Omental fat pad (tissue), 4 donors: Measurements from ENCODE around the gene ABCA13. TPM values are rescaled to one million over a fixed set of nuclear protein-coding genes. Genes with fewer than 3 reads are reported as not detected.

Experiments
- ATAC-seq: fragments of 150-250 bp; one replicate; pipeline ENCODE4 v1.9.1; 2016; ENCODE audit warnings: mild to moderate bottlenecking, moderate library complexity; ENCODE audit not compliant: low FRiP score
- DNase-seq: peaks from one replicate; pipeline ENCODE4 v3.0.0-alpha.2; 2019; ENCODE audit warnings: low spot score
- CTCF ChIP-seq, 3 donors: fragments of 450-650 bp; IDR thresholded peaks; one replicate each; pipeline ENCODE4 v1.5.1; 2016 to 2017; ENCODE audit warnings: antibody characterized with exemption in 3 of 3, mild to moderate bottlenecking in 3 of 3, moderate library complexity in 2 of 3
- total RNA-seq, 4 donors: library from RNA; depleted of rRNA; stranded (reverse); fragments of >200 nt; gene quantifications; one replicate each; pipeline ENCODE4 v1.1.0, GENCODE V29; 2016

Gene ABCA13
- total RNA-seq, 4 donors from 2014 or later: 0.13 to 0.37 (median 0.16) TPM; not detected in 1

- TF ChIP-seq CTCF (IDR thresholded peaks at IDR 0.05): no peak
- ATAC-seq (no peak), DNase-seq (no peak)
Observed at GRCh38 chr7:48643431-48644013, 472.3 kb downstream of the ABCA13 start.

- no peak for TF ChIP-seq CTCF (IDR thresholded peaks at IDR 0.05)
- ATAC-seq: no peak
- DNase-seq: no peak
Observed at GRCh38 chr7:48658138-48658537, 486.9 kb downstream of the ABCA13 start.

DNA sequence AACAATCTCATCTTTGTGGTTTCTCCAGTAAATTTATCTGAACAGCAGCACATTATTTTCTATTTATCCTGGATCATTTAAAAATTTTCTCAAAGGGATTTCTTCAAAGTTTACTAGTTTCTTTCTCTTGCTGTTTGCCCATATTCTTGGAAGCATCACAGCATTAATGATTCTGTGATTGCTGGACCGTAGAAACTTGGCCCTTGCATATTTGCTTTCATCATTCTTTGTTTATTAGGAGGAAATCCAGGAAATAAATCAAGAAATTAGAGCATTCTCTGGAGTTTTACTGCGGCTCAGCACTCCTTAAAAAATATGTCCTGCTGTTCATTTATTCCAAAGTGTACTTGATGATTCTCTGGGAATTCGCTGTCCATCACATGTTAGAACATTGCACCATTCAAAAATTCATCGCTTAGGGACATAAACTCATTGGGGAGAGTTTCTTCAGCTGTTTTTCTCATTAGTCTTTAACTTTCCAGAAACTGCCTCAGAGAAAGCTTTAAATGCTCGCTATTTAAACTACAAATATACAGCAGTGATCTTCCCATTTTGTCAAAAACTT, 489.1 kb downstream of the ABCA13 start:
- ATAC-seq: no peak

DNA sequence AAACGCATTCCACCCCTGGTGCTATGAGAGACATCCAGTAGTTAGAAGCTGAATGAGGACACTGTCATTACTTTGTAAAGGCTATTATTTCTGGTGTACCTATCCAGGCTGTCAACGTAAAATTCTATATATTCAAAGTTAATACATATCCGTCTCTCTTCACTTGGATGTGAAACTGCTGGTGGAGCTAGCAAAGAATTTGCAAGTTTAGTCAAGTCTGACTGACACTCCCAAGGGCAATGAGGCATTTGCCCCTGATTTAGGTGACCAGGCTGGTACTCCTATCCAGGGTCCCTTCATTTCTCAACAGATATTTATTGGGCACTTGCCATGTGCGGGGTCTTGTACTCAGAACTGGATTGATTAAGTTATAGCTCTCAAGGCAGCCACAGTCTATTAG, 493.0 kb downstream of the ABCA13 start:
- no peak for DNase-seq
- no peak for ATAC-seq

More for the DNA sequence above, 489.1 kb downstream of the ABCA13 start:
- no peak for DNase-seq
- TF ChIP-seq CTCF (IDR thresholded peaks at IDR 0.05): no peak

GRCh38 chr7:48665353-48666135, 494.3 kb downstream of the ABCA13 start:
- no peak for ATAC-seq
- no peak for TF ChIP-seq CTCF (IDR thresholded peaks at IDR 0.05)
- DNase-seq: no peak

More for the DNA sequence above, 493.0 kb downstream of the ABCA13 start:
- TF ChIP-seq CTCF (IDR thresholded peaks at IDR 0.05): no peak

DNA sequence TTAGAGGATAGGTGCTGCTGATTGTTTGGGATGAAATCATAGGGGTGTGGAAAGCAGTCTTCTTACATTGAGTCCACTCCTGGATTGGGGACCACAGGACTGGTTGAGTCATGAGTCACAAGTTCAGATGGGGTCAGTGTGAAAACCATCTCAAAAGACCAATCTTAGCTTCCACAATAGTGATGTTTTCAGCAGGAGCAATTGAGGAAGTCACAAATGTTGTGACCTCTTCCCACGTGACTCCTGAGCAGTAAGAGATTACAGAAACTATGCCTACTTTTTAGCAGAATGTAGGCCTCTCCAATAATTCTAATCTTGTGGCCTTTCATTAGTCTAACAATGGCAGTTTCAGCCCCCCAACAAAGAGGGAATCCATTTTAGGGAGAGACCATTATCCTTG, 496.1 kb downstream of the ABCA13 start:
- DNase-seq: no peak
- no peak for TF ChIP-seq CTCF (IDR thresholded peaks at IDR 0.05)
- ATAC-seq: no peak
